ENCODE measurements around the gene DEPDC1B. TPM values are rescaled to one million over a fixed set of nuclear protein-coding genes. Genes with fewer than 3 reads are reported as not detected.

The DEPDC1B gene
- total and polyA plus RNA-seq, 4 donors: 0.17 to 26.3 (median 0.52) TPM

GRCh38 chr5:60630836-60631235 lies 69.1 kb downstream of the DEPDC1B start:
- H3K4me1 ChIP-seq (ENCODE audit: control insufficient read depth in 4 of 4, insufficient read depth in 4 of 4, low read length in 3 of 4): no peaks in the 10 kb centered on the region
- H3K4me3 ChIP-seq (ENCODE audit: low read depth in 1 of 3, low read length in 3 of 3): no peak overlapping the region
- no peak overlapping the region for H3K27ac ChIP-seq (ENCODE audit: low read depth in 1 of 2, low read length in 2 of 2)
- 100% methylated on average over 2 of the region's 2 CpGs for WGBS
- TF ChIP-seq HNF4G (IDR thresholded peaks at IDR 0.05) (no peak), FOXA2 (IDR thresholded peaks at IDR 0.05) (no peak), SP1 (IDR thresholded peaks at IDR 0.05) (no peak), RAD21 (IDR thresholded peaks at IDR 0.05) (no peak), FOXA1 (IDR thresholded peaks at IDR 0.05) (no peak), GABPA (IDR thresholded peaks at IDR 0.05 in 1 of 2, conservative IDR thresholded peaks at IDR 0.05 in 1 of 2) (no peak), ATF3 (IDR thresholded peaks at IDR 0.05) (no peak), TAF1 (conservative IDR thresholded peaks at IDR 0.05) (no peak), REST (IDR thresholded peaks at IDR 0.05) (no peak), NR2F2 (IDR thresholded peaks at IDR 0.05) (no peak), RXRA (IDR thresholded peaks at IDR 0.05) (no peak), EGR1 (IDR thresholded peaks at IDR 0.05; ENCODE audit: low read depth in 2 of 2) (no peak), CTCF (IDR thresholded peaks at IDR 0.05; ENCODE audit: low read depth, low read length, missing input control) (no peak), MAX (IDR thresholded peaks at IDR 0.05) (no peak), JUND (IDR thresholded peaks at IDR 0.05) (no peak), HNF4A (conservative IDR thresholded peaks at IDR 0.05) (no peak), YY1 (IDR thresholded peaks at IDR 0.05) (no peak), ZBTB33 (IDR thresholded peaks at IDR 0.05) (no peak)
- no peak for DNase-seq (ENCODE audit: low spot score)
- no peak overlapping the region for H3K9ac ChIP-seq (ENCODE audit: low read depth in 1 of 2, low read length in 2 of 2)
- peaks cover 0 to 3% (median 0%) of the 10 kb centered on the region in 4 donors for H3K9me3 ChIP-seq (ENCODE audit: control insufficient read depth in 4 of 4, low read length in 3 of 4)
- H3K36me3 ChIP-seq (ENCODE audit: control insufficient read depth in 4 of 4, insufficient read depth in 3 of 4, low read depth in 1 of 4, low read length in 3 of 4): no peaks in the 10 kb centered on the region
- H3K27me3 ChIP-seq (ENCODE audit: control insufficient read depth in 4 of 4, insufficient read depth in 4 of 4, low read length in 3 of 4): no peaks in the 10 kb centered on the region
